ENCODE measurements around the gene ITM2B.
A peak's percentile ranks its signal among the peaks of the same experiment; 100 is the strongest.
"Not testable (repeated sequence)": the region's sequence is repeated elsewhere in the genome, so short reads cannot be mapped to it uniquely, and the experiment has no call there.

Gene ITM2B

DNA sequence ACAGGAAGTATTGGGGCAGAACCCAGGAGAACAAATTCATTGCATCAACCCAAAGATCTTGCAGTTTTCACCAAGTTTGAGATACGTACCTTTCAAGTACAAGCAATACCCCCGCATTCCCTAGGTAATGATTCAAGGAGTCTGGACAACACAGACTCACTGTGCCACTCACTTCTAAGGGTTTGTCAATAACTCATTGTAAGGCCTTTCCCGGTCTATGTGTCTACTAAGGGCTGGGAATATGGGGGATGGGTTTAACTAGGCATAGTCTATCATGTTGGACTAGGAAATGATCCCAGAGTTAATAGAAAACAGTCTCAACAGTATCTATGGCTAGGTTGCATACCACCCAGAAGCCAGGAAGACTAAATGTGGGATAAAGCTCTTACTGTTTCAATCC lies 8.3 kb upstream of the ITM2B start:
- no peak for DNase-seq

DNA sequence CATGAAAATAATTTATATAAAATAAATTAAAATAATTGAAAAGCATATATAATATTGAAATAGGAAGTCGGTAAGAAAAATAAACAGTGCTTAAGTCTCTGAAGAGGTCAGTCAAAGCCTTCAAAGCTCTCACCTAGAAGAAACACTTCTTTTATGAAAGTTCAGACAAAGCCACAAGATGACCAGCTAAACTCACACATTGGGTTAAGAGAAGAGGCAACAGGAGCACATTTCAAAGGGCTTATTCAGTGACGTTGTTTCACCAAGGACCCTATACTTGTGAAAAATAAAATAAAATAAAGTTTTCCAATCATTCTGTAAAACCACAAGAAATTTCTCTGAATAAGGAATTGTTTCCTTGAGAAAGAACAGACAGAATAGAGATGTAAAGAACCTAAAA lies 2.5 kb upstream of the ITM2B start:
- no peak for DNase-seq

DNA sequence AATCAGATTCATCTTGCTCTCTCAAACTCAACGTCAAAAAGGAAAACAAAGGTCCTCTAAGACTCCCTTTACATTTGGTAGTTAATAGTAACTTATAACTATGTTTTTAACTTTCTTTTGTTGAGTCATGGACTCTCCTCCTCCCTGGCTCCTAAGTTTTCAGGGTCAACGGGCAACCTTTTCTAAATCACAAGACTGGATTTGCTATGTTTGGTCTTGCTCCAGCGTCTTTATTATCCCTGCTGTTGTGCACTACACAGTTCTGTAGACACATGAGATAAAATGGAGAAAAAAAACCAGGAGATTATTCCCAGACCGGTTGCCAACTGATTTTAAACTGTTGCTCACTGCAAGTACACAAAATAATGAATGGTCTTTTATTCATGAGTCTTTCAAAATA lies 1.9 kb upstream of the ITM2B start:
- no peak for DNase-seq

- no peak for DNase-seq
Measured at GRCh38 chr13:48231933-48232332, 1.1 kb upstream of the ITM2B start.

DNA sequence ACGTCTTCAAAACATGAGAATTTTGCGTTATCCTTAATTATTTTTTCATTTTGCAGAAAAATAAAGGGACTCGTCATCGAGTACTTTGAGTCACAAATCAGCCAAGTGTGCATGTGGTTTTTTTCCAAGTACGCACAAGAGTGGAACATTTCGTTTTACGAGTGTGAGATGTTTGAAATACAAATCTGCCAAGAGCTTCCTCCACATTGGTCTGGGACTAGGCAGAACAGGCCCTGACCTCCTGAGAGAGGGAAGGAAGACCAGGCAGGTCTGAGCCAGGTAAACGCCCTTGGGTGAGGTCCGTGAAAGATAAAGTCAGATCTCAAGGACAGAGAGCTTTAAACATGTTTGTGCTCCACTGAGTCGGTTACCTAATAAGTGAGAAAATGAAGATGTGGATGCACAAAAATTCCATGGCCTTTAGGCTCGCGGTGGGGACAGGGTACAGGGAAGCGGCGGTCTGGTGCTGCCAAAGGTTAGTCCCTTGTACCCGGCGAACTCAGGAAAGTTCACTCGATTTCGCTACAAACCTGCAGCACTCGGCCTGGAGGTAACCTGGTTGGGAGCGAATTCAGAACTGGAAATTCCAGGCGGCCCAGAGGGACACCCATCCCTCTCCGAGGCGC lies 473 bp upstream of the ITM2B start:
- DNase-seq, result peak in 1 of 4 experiments; percentile 21

- no peak for DNase-seq
Measured at GRCh38 chr13:48233889-48234488, 983 bp downstream of the ITM2B start.

DNA sequence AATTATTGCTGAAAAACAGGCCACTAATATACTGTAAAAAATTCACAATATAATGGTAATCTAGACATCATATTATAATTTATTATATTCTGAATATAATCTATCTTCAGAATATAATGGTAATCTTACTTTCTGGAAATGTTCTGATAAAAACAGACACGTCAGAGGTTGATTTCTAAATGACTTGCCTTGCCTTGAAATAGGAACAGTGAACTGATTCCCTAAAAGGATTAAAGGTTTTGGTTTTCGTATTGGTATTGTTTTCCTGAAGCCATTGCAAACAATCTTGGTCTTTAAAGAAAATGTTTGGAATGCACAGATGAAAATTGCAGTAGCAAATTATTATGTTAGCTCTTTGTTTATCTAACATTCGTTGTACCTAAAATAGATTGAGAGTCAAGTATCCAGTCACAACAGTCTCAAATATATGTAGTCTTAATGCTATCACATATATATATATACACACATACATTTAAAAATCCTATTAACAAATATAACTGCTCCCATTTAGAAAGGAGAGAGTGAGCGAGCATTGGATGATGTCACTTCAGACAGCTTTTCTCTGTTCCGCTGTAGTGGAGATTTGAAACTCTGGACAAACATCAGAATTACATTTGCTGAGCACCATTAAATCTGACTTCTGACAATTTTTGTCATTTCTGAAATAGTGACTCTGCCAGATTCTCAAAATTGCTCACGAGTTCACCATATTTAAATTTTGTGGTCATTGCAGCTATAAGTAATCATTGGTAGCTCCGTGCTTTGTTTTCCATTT lies 1.7 kb downstream of the ITM2B start:
- peak in 3 of 4 experiments; percentile 22 to 48 (median 45) for DNase-seq

- DNase-seq, result peak in 3 of 4 experiments; percentile 34 to 47 (median 40)
Measured at GRCh38 chr13:48235341-48236135, 2.5 kb downstream of the ITM2B start.

DNA sequence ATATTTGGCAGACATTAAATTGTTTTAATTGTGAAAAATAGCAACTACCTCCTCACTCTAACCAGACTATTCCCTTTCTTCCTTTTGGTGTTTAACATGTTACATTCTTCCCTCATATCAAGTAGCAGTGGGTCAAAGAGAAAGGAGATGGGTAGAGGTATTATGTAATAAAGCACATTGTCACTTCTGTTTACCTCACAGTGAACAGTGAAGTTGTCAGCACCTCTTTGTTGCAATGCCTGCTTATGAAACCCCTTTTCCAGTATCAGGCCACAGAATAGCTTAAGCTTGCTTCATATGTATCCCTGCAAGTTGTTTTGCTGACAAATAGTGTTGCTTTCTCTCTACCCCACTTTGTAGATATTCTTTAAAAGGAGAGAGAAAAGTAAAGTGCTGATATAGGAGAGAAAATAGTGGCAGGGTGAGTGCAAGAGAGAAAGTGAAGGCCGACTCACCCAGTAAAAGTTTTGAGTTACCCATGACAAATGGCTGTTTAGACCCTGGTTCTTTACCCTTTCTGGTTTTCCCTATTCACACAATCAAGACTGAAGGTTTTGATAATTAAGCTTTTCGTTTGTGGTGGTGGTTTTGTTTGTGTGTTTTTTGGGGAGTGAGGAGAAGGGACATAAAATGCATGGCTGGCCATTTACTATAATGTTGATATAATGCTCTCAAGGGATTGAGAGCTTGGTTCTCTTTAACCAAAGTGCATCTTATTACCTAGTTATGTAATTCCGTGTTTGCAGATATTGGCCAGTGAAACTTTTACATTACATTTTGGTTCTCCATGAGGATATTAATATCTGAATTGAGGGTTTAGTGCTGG lies 3.7 kb downstream of the ITM2B start:
- peak; percentile 41 to 78 (median 64) for DNase-seq

DNA sequence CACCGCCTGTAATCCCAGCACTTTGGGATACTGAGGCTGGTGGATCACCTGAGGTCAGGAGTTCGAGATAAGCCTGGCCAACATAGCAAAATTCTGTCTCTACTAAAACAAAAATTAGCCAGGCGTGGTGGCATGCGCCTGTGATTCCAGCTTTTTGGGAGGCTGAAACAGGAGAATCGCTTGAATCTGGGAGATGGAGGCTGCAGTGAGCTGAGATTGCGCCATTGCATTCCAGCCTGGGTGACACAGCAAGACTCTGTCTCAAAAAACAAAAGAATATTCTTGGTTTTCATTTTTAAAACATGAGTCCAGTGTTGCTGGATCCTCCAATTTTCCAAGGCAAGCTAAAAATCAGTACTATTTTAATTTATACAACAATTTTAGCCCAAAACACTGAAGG lies 6.4 kb downstream of the ITM2B start:
- not testable (repeated sequence) for DNase-seq

- no peak for DNase-seq
Measured at GRCh38 chr13:48241651-48242050, 8.6 kb downstream of the ITM2B start.

DNA sequence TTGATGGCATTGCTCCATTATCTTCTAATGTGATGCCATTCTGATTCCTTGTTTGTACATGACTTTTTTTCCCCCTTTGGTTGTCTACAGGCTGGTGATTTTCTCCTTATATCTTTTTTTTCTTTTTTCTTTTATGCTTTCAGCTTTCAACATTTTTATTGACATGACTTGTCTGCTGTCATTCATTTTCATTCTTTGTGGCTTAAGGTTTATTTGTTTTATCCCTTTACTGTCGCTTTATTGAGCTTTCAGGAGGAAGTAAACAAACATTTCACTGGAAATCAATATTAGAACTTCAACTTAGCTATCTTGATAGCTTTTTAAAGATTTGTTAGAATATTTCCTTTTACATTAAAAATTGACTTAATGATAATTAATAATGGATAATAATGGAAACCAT lies 9.7 kb downstream of the ITM2B start:
- DNase-seq, result no peak

GRCh38 chr13:48244159-48244558 lies 11.2 kb downstream of the ITM2B start:
- no peak for DNase-seq

DNA sequence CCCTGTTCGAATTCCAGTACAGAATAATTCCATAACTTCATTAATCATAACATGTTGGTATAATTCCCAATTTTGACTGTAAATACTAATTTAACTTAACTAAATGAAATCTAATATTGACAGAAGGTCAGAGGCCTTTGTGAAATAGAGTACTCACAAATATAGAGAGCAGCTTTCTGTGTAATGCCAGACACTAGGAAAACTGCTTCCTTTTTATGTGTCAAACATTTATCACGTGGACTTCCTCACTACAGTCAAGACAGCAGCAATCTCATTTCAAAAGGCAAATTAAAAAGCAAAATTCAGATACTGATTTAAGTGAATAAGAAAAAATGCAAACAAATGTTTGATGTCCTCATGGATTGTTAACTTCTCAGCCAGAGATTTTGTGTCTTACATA lies 13.1 kb downstream of the ITM2B start:
- peak in 3 of 4 experiments; percentile 17 to 64 (median 63) for DNase-seq

- DNase-seq, result no peak
Measured at GRCh38 chr13:48249018-48249417, 16.0 kb downstream of the ITM2B start.

DNA sequence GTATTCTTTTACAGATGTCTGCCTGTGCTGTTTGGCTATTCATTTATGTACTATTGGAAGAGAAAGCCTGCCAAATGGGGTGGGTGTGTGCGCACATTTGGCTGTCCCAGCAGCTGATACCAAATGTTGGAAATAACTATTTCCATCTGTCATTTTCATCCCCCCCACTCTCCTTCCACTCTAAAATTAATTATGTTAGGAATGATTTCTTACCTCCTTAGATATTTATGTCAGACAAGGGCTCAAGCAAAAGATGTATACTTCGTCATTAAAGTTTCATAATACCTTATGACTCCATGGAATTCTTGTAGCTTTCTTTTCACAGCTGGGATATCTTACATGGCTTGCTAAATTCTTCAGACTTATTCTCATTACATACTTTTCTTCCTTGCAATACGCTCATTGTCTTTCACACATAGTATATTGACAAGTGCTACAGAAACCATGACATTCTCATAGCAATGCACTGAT lies 18.6 kb downstream of the ITM2B start:
- DNase-seq, result no peak

- no peak for DNase-seq
Measured at GRCh38 chr13:48252176-48252575, 19.2 kb downstream of the ITM2B start.

DNA sequence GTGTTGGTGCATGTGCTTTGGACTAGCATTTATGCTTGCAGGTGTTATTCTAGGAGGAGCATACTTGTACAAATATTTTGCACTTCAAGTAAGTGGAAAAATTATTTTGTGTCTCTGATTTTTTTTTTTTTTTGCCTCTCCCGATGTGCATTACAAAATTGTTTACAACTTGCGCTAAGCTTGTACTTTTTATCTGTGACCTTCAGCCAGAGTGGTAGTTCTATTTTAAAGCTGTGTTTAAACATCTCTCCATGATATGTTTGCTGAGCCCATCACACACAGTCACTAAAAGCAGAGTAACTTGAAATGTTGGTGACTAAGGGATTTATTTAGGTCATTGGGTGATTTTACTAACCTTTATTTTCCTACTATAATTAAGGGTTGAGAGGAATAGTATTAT lies 20.8 kb downstream of the ITM2B start:
- no peak for DNase-seq

DNA sequence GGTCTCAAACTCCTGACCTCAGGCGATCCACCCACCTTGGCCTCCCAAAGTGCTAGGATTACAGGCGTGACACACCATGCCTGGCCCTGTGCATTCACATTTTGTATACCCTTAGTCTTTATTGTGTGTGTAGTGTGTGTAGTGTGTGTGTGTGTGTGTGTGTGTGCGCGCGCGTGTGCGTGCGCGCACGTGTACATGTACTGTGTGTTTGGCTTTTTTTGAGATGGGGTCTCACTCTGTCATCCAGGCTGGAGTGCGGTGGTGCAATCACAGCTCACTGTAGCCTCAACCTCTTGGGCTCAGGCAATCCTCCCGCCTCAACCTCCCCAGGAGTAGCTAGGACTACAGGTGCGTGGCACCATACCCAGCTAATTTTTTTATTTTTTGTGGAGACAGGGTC lies 22.1 kb downstream of the ITM2B start:
- DNase-seq, result no peak

- no peak for DNase-seq
Measured at GRCh38 chr13:48255954-48256353, 22.9 kb downstream of the ITM2B start.

GRCh38 chr13:48258002-48258401 lies 25.0 kb downstream of the ITM2B start:
- no peak for DNase-seq

- no peak for DNase-seq
Measured at GRCh38 chr13:48258430-48258829, 25.4 kb downstream of the ITM2B start.

Measured in suppressor macrophage (primary cell).